ENCODE results near the gene ADPRHL1.

Gene ADPRHL1

GRCh38 chr13:113430378-113431110, 22.7 kb downstream of the ADPRHL1 start:
- H3K4me3 ChIP-seq (ENCODE audit: low read depth, low read length), result no peak overlapping the region
- DNase-seq (ENCODE audit: low read depth, low spot score), result no peak
- in situ Hi-C loops (cut with HindIII; ENCODE audit: low sequenced_read_pairs), result no loop called here
- TF ChIP-seq CTCF (IDR thresholded peaks at IDR 0.05; ENCODE audit: low read depth, low read length), result no peak

- in situ Hi-C loops (cut with HindIII; ENCODE audit: low sequenced_read_pairs), result no loop called here
- DNase-seq (ENCODE audit: low read depth, low spot score), result no peak
- H3K4me3 ChIP-seq (ENCODE audit: low read depth, low read length), result no peak overlapping the region
- TF ChIP-seq CTCF (IDR thresholded peaks at IDR 0.05; ENCODE audit: low read depth, low read length), result no peak
These were observed 23.7 kb downstream of the ADPRHL1 start for GRCh38 chr13:113429608-113429985.

GRCh38 chr13:113428871-113429607, 24.2 kb downstream of the ADPRHL1 start:
- H3K4me3 ChIP-seq (ENCODE audit: low read depth, low read length), result no peak overlapping the region
- in situ Hi-C loops (cut with HindIII; ENCODE audit: low sequenced_read_pairs), result no loop called here
- no peak for DNase-seq (ENCODE audit: low read depth, low spot score)
- TF ChIP-seq CTCF (IDR thresholded peaks at IDR 0.05; ENCODE audit: low read depth, low read length), result no peak

GRCh38 chr13:113428469-113428865, 24.8 kb downstream of the ADPRHL1 start:
- no peak overlapping the region for H3K4me3 ChIP-seq (ENCODE audit: low read depth, low read length)
- DNase-seq (ENCODE audit: low read depth, low spot score), result no peak
- no peak for TF ChIP-seq CTCF (IDR thresholded peaks at IDR 0.05; ENCODE audit: low read depth, low read length)
- in situ Hi-C loops (cut with HindIII; ENCODE audit: low sequenced_read_pairs), result no loop called here

- no peak overlapping the region for H3K4me3 ChIP-seq (ENCODE audit: low read depth, low read length)
- DNase-seq (ENCODE audit: low read depth, low spot score), result no peak
- no peak for TF ChIP-seq CTCF (IDR thresholded peaks at IDR 0.05; ENCODE audit: low read depth, low read length)
- in situ Hi-C loops (cut with HindIII; ENCODE audit: low sequenced_read_pairs), result no loop called here
These were observed 25.5 kb downstream of the ADPRHL1 start for GRCh38 chr13:113427562-113428468.

GRCh38 chr13:113426591-113426986, 26.7 kb downstream of the ADPRHL1 start:
- in situ Hi-C loops (cut with HindIII; ENCODE audit: low sequenced_read_pairs), result no loop called here
- H3K4me3 ChIP-seq (ENCODE audit: low read depth, low read length), result no peak overlapping the region
- no peak for DNase-seq (ENCODE audit: low read depth, low spot score)
- no peak for TF ChIP-seq CTCF (IDR thresholded peaks at IDR 0.05; ENCODE audit: low read depth, low read length)
